Measurements from ENCODE around the gene POLR2M.

The POLR2M gene

DNA sequence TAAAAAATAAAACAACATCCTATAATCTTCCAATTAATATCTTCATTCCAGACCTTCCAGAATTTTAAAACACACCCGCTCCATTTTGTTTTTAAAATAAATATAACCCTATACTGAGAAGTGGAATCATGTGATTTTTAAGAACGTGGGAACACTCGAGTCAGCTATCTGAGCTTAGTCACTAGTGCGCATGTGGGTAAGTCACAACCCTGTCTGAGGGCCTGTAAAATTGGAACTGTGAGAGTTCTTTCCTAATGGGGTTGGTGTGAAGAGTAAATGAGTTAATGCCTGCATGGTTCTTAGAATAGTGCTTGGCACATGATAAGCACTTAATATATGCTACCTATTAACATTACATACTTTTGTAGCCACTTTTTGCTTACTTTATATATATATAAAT lies 19.9 kb upstream of the POLR2M start:
- CTCF ChIA-PET, result no interaction called here
- H3K27ac ChIP-seq, result no peak overlapping the region
- POLR2A ChIA-PET (ENCODE audit: low non-redundant PET), result no interaction called here
- no peak for DNase-seq (ENCODE audit: low spot score)
- TF ChIP-seq, protein P1, sequence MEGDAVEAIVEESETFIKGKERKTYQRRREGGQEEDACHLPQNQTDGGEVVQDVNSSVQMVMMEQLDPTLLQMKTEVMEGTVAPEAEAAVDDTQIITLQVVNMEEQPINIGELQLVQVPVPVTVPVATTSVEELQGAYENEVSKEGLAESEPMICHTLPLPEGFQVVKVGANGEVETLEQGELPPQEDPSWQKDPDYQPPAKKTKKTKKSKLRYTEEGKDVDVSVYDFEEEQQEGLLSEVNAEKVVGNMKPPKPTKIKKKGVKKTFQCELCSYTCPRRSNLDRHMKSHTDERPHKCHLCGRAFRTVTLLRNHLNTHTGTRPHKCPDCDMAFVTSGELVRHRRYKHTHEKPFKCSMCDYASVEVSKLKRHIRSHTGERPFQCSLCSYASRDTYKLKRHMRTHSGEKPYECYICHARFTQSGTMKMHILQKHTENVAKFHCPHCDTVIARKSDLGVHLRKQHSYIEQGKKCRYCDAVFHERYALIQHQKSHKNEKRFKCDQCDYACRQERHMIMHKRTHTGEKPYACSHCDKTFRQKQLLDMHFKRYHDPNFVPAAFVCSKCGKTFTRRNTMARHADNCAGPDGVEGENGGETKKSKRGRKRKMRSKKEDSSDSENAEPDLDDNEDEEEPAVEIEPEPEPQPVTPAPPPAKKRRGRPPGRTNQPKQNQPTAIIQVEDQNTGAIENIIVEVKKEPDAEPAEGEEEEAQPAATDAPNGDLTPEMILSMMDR (conservative IDR thresholded peaks at IDR 0.05; ENCODE audit: low read depth), result no peak

DNA sequence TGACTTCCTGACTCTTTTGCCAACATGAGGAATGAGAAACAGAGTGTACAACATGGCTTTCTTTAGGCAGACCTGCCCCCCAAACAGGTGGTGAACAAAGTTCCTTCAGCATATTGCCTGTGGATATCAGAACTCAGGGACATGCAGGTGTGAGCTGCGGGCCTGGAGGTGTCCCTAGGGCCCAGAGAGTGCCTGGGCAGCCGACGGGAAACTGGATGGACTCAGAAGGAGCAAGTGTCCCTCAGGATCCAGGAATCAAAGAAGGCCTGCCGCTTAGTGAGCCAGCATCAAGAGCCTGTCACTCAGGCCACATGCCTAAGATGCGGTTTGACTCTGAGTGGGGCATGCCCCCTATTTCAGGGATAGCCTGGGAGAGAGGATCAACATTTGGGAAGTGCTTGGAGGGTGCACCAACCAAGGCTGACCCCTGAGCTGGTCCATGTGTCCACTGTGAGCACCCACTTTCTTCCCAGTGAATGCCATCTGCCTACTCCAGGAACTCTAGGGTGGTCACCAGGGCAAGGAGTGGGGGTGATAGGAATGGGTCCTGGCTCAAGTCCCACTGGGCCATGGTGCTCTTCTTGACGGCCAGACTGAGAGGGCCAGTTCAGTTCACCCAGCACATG lies 16.1 kb upstream of the POLR2M start:
- ChIA-PET POLR2A (ENCODE audit: low non-redundant PET) (no interaction called here), CTCF (no interaction called here)
- TF ChIP-seq, protein P1 (conservative IDR thresholded peaks at IDR 0.05; ENCODE audit: low read depth), result no peak
- H3K27ac ChIP-seq, result peak overlapping the region; percentile 19
- no peak for DNase-seq (ENCODE audit: low spot score)

DNA sequence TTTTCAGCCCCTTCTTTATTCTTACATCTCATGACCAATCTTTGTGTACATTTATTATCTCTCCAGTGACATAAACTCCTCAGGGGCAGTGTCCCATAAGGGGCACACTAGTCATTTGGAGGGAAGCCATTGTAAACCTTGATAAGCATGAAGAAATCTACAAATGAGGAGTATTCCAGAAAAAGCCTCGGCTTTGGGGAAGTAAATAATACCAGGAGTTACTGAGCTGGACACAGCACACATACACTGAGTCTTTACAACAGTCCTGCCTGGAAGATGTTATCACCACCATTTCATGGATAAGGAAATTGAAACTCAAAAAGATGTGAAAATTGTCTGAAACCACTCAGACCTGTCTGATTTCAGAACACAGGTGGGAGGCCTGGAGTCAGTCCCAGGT lies 15.4 kb upstream of the POLR2M start:
- no peak overlapping the region; the same call in 1 of the 2 replicates for H3K27ac ChIP-seq
- ChIA-PET POLR2A (ENCODE audit: low non-redundant PET) (no interaction called here), CTCF (no interaction called here)
- TF ChIP-seq, protein P1 (conservative IDR thresholded peaks at IDR 0.05; ENCODE audit: low read depth), result no peak
- no peak for DNase-seq (ENCODE audit: low spot score)

DNA sequence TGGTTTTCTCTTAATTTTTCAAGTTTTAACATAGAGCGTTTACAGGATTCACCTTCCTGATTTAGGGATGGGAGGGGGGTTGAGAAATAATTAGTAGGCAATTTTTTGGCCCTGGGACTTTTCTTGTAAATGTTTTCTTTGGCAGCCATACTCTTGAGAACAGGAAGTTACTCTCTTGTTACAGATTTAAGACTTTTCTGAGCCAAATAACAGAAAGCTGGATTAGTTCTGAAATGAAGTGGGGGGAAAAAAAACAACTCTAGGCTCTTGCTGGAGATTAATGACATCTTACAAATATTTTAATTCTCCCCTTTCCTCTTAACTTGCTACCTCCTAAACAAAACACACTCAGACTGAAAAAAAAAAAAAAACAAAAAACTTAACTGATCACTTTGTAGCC lies 13.8 kb upstream of the POLR2M start:
- H3K27ac ChIP-seq, result no peak overlapping the region
- POLR2A ChIA-PET (ENCODE audit: low non-redundant PET), result no interaction called here
- CTCF ChIA-PET, result interaction anchor here (0.7 kb wide), 1 partner anchor 432 kb away, joined by 3 read pairs; no protein-coding TSS in a partner anchor

DNA sequence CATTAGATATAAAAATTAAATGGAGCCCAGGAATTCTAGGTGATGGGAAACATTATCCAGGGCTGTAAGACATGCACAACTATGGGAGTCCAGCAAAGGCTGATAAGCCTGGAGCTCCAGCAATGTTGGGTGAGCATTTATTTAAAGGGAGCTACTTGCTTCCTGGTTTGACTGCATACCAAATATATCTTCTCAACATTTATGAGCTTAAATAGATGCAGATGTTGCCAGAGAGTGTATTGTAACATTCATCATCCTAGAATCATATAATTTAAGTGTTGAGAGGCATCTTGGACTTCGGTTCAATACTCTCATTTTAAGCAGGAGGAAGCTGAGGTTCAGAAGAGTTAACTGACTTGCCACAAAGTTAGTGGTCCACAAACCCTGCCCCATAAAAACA lies 12.2 kb upstream of the POLR2M start:
- ChIA-PET POLR2A (ENCODE audit: low non-redundant PET) (no interaction called here), CTCF (no interaction called here)
- no peak overlapping the region for H3K27ac ChIP-seq
- TF ChIP-seq, protein P1 (conservative IDR thresholded peaks at IDR 0.05; ENCODE audit: low read depth), result no peak
- no peak for DNase-seq (ENCODE audit: low spot score)

More for the DNA sequence above, 13.8 kb upstream of the POLR2M start:
- TF ChIP-seq, protein P1 (conservative IDR thresholded peaks at IDR 0.05; ENCODE audit: low read depth), result no peak
- no peak for DNase-seq (ENCODE audit: low spot score)

DNA sequence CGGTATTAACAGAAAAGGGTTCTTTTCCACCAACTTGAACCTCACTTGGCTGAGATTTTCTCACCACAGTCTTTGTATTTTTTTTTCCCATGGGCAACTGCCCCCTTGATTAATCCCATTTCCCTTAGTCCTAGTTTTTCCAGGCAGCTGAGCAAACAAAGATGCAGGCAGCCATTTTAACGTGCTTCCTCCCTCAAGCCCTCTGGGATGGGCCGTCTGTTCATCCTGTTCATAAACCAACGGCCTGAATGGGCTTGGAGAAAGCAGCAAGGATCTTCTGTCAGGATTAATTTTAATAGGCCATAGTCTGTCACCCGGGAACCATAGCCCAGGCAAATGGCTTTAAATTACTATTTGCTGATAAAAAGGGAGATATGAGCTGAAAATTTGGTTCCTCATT lies 10.4 kb upstream of the POLR2M start:
- ChIA-PET POLR2A (ENCODE audit: low non-redundant PET) (no interaction called here), CTCF (no interaction called here)
- no peak for DNase-seq (ENCODE audit: low spot score)
- no peak overlapping the region for H3K27ac ChIP-seq
- TF ChIP-seq, protein P1 (conservative IDR thresholded peaks at IDR 0.05; ENCODE audit: low read depth), result no peak

Data from RWPE1 (cell line).